Measurements from ENCODE around the gene HIKESHI.

GRCh38 chr11:86277741-86278140 is 24.3 kb upstream of the HIKESHI start:
- TF ChIP-seq CTCF (IDR thresholded peaks at IDR 0.05) (no peak), ZFX (IDR thresholded peaks at IDR 0.05; ENCODE audit: borderline replicate concordance) (no peak)

Measured in 22Rv1 (cell line).